ENCODE data around the gene DPP6.

GRCh38 chr7:154610903-154611302 is 558.7 kb downstream of the DPP6 start:
- TF ChIP-seq CTCF (optimal IDR thresholded peaks at IDR 0.05 in 1 of 3, IDR thresholded peaks at IDR 0.05 in 1 of 3, conservative IDR thresholded peaks at IDR 0.05 in 1 of 3; ENCODE audit: extremely low read depth in 1 of 3, insufficient read depth in 2 of 3, low read length in 3 of 3) = no peak
- no peak for TF ChIP-seq EZH2 (IDR thresholded peaks at IDR 0.05; ENCODE audit: low read length)

Data from keratinocyte (primary cell).